ENCODE data around the gene PI4KB. TPM values are rescaled to one million over a fixed set of nuclear protein-coding genes. Genes with fewer than 3 reads are reported as not detected.

PI4KB gene
- total RNA-seq, 2 experiments from 2014 or later, result 46.6 to 47.3 TPM

DNA sequence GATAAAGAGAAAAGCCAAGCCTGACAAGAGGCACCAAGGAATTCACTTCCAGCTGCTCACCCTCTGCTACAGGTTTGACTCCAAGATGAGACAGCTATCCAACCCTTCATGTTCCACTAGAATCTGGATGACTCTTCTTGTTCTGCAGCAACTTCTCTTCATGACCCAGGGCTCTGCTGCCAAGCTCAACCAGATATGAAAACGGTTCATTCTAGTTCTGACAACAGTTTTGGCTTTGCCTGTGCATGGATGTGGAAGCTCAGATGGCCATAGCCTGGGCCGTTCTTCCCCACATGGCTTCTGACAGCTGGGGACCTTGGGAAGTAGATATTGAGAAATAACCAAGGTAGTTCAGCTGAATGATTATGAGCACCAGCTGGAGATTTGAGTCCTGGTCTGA lies 13.7 kb downstream of the PI4KB start:
- DNase-seq, result no peak
- ATAC-seq, result no peak
- Mint-ChIP-seq H3K27me3 (no peaks in the 10 kb centered on the region), H3K36me3 (ENCODE audit: low read depth) (peaks cover 16% of the 10 kb centered on the region), H3K27ac (peak overlapping the region; percentile 97), H3K9me3 (no peaks in the 10 kb centered on the region), H3K4me3 (no peak overlapping the region), H3K4me1 (ENCODE audit: low read depth) (peaks cover 27% of the 10 kb centered on the region)
- CTCF ChIA-PET, result interaction anchor here (0.6 to 14.1 kb wide), 4 partner anchors 11 to 152 kb away, joined by 3 to 179 read pairs (median 42); no protein-coding TSS in a partner anchor
- intact Hi-C loops (cut with micrococcal nuclease), result no loop called here
- TF ChIP-seq, protein P1, sequence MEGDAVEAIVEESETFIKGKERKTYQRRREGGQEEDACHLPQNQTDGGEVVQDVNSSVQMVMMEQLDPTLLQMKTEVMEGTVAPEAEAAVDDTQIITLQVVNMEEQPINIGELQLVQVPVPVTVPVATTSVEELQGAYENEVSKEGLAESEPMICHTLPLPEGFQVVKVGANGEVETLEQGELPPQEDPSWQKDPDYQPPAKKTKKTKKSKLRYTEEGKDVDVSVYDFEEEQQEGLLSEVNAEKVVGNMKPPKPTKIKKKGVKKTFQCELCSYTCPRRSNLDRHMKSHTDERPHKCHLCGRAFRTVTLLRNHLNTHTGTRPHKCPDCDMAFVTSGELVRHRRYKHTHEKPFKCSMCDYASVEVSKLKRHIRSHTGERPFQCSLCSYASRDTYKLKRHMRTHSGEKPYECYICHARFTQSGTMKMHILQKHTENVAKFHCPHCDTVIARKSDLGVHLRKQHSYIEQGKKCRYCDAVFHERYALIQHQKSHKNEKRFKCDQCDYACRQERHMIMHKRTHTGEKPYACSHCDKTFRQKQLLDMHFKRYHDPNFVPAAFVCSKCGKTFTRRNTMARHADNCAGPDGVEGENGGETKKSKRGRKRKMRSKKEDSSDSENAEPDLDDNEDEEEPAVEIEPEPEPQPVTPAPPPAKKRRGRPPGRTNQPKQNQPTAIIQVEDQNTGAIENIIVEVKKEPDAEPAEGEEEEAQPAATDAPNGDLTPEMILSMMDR (IDR thresholded peaks at IDR 0.05), result no peak
- POLR2A ChIA-PET, result interaction anchor here (1.1 to 10.6 kb wide), 6 partner anchors 11 to 124 kb away, joined by 3 to 120 read pairs (median 6); partner anchors contain the start of genes PI4KB, PSMD4, VPS72 and ZNF687

DNA sequence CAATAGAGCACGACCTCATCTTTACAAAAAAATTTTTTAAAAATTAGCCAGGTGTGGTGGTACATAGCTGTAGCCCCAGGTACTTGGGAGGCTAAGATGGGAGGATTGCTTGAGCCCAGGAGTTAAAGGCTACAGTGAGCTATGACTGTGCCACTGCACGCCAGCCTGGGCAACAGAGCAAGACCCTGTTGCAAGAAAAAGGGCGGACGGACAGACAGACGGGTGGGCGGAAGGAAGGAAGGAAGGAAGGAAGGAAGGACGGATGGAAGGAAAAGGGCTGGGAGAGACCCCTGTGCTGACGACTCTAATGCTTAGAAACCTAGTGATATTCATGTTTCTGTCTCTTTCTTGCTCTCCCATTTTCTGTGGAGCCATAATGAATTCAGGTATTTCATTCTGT lies 14.4 kb downstream of the PI4KB start:
- ChIA-PET POLR2A (interaction anchor here (0.6 to 10.6 kb wide), 8 partner anchors 12 to 123 kb away, joined by 3 to 120 read pairs (median 7); partner anchors contain the start of genes PI4KB, VPS72 and ZNF687), CTCF (interaction anchor here (0.6 to 14.1 kb wide), 7 partner anchors 8 to 213 kb away, joined by 3 to 179 read pairs (median 4); partner anchors contain the start of gene PI4KB)
- H3K4me3 Mint-ChIP-seq, result no peak overlapping the region
- H3K27me3 Mint-ChIP-seq, result no peaks in the 10 kb centered on the region
- peaks cover 18% of the 10 kb centered on the region for H3K36me3 Mint-ChIP-seq (ENCODE audit: low read depth)
- H3K9me3 Mint-ChIP-seq, result no peaks in the 10 kb centered on the region
- DNase-seq, result no peak
- intact Hi-C loops (cut with micrococcal nuclease), result no loop called here
- TF ChIP-seq, protein P1 (IDR thresholded peaks at IDR 0.05), result no peak
- H3K4me1 Mint-ChIP-seq (ENCODE audit: low read depth), result peaks cover 27% of the 10 kb centered on the region
- H3K27ac Mint-ChIP-seq, result peak overlapping the region; percentile 97
- no peak for ATAC-seq

DNA sequence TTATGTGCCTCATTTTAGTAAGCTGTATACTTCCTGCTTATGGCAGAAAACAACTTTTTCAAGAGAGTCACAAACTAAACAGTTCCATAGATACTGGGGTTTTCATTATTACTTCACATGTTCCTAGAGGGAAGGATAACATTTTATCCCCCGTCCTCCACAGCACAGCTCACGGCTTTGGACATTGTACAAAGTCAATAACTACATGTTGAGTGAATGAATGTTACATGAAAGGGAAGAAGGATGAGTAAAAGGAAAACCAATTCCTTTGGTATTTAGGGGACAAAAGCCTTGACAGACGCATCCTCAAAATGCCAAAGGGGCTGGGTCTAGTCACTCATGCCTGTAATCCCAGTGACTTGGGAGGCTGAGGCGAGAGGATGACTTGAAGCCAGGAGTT lies 14.8 kb downstream of the PI4KB start:
- Mint-ChIP-seq H3K4me3 (peak overlapping the region; percentile 0), H3K27me3 (no peaks in the 10 kb centered on the region), H3K36me3 (ENCODE audit: low read depth) (peaks cover 17% of the 10 kb centered on the region), H3K27ac (peak overlapping the region; percentile 97), H3K4me1 (ENCODE audit: low read depth) (peaks cover 27% of the 10 kb centered on the region), H3K9me3 (no peaks in the 10 kb centered on the region)
- ATAC-seq (no peak), DNase-seq (no peak)
- TF ChIP-seq, protein P1 (IDR thresholded peaks at IDR 0.05), result no peak
- ChIA-PET POLR2A (interaction anchor here (0.5 to 10.6 kb wide), 8 partner anchors 13 to 35 kb away, joined by 3 to 120 read pairs (median 10); partner anchors contain the start of genes PI4KB, RFX5 and ZNF687), CTCF (interaction anchor here (0.6 to 14.1 kb wide), 8 partner anchors 8 to 213 kb away, joined by 3 to 179 read pairs (median 4); partner anchors contain the start of gene PI4KB)
- intact Hi-C loops (cut with micrococcal nuclease), result no loop called here

DNA sequence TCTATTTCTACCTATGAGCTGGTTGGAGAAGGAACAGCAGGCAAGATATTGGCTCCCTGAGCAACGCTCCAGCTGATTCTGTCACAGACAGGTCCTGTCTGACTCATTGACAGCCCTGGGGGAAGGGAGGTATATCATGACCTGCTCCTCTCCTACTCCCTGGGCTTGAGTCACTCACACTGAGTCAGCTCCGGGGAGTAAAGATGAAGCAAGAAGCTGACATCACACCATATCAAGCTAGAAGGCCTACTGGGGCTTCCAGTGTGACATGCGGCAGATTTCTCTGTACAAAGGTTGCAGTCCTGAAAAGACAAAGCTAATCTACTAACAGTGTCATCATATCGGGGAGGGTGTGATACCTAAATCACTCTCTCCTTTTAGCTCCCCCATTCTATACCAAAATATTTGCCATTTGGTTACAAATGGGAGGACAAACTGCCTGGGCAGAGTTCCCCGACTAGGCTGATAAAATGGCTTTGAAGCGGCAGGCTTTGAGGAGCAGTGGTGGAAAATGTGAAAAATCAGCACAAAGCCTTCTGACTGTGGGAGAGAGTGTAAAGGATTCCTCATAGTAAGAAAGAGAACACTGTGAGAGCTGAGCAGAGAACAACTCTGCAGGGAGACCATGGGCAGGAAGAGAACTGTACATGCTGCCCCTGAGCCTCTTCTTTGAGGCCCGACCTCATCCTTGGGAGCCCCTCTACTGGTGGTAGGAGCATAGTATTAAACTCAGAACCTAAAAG lies 15.5 kb downstream of the PI4KB start:
- peak overlapping the region; percentile 97 for H3K27ac Mint-ChIP-seq
- TF ChIP-seq, protein P1 (IDR thresholded peaks at IDR 0.05), result no peak
- intact Hi-C loops (cut with micrococcal nuclease), result no loop called here
- no peaks in the 10 kb centered on the region for H3K9me3 Mint-ChIP-seq
- ChIA-PET CTCF (interaction anchor here (0.8 to 14.1 kb wide), 8 partner anchors 8 to 100 kb away, joined by 3 to 179 read pairs (median 4); partner anchors contain the start of gene PI4KB), POLR2A (interaction anchor here (0.5 to 10.6 kb wide), 15 partner anchors 10 to 294 kb away, joined by 3 to 120 read pairs (median 5); partner anchors contain the start of genes PI4KB, PSMB4, RFX5 and VPS72)
- H3K36me3 Mint-ChIP-seq (ENCODE audit: low read depth), result peaks cover 19% of the 10 kb centered on the region
- peak; percentile 93 for DNase-seq
- H3K27me3 Mint-ChIP-seq, result no peaks in the 10 kb centered on the region
- peaks cover 27% of the 10 kb centered on the region for H3K4me1 Mint-ChIP-seq (ENCODE audit: low read depth)
- H3K4me3 Mint-ChIP-seq, result peak overlapping the region; percentile 0
- peak; percentile 100 for ATAC-seq

Measured in activated CD8-positive, alpha-beta T cell treated with anti-CD3 and anti-CD28 coated beads for 36 hours (primary cell).